GM18519 (cell line): ENCODE data around the gene CTPS1.

Experiments
- ATAC-seq: cut with Tn5 transposase; IDR thresholded peaks from one replicate; pipeline ENCODE4 v1.9.1; 2021; ENCODE audit warnings: mild to moderate bottlenecking, moderate library complexity; ENCODE audit not compliant: unreplicated experiment, low FRiP score

CTPS1 gene

DNA sequence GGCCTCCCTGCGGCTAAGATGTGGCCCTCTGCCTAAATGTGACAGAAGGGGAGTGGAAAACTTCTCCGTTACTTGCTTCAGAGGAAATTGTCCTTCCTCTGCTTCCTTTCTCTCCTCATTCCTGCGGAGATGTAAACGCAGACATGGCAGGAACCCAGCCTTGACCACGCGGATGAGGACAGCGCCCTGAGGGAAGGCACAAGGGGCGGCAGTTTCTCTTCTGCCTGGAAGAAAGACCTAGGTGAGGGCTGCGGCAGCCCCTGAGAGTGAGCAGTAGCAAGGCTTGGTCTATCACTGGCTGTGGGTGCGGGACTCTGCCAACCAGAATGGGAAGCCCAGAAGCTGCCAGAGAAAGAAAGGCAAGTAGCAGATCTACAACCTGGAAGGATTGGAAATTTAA is 14.0 kb upstream of the CTPS1 start:
- no peak for ATAC-seq

- ATAC-seq: no peak
These were observed 13.1 kb upstream of the CTPS1 start for GRCh38 chr1:40966417-40966816.

DNA sequence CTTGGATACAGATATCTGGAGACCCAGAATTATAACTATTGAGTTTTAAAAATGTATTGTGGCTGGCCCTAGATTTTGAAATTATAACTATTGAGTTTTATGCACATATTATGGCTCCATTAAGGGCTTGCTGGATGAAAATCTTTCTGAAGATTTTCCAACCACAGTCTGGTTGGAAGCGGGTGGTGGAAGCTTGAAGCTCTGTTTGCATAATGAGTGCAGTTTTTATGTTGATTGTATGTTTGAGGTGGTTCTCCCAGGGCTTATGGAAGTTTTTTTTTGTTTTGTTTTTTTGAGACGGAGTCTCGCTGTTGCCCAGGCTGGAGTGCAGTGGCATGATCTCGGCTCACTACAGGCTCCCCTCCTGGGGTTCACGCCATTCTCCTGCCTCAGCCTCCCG is 10.1 kb upstream of the CTPS1 start:
- no peak for ATAC-seq

DNA sequence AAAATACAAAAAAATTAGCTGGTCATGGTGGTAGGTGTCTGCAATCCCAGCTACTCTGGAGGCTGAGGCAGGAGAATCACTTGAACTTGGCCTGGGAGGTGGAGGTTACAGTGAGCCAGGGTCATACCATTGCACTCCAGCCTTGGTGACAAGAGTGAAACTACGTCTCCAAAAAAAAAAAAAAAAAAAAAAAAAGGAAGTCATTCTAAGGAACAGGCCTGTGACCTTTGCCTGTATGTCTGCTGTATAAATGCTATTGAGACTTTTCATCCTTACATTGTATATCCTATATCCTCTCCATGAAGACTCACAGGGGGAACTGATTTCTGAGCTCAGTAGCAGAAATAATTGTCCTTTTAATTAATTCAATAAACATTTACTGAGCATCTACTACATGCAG is 7.5 kb upstream of the CTPS1 start:
- ATAC-seq: no peak

GRCh38 chr1:40973912-40974311 is 5.6 kb upstream of the CTPS1 start:
- ATAC-seq: no peak

DNA sequence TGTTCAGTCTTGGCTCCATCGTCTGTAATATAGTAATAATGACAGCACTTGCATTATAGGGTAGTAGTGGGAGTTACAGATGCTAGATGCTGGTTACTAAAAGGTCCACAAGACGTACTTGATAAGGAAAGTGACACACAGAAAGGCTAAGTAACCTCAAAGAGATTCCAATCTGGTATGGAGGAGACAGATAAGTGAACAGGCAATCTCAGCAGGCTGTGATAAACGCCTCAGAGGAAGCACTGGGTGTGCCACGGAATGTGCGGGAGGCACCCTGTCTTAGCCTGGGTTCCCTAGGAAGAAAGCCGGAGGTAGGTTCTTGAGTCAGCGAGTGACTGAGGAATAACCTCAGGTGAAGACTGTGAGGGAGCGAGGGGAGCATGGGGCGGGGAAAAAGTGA is 4.6 kb upstream of the CTPS1 start:
- ATAC-seq: no peak

GRCh38 chr1:40976952-40977690 is 2.4 kb upstream of the CTPS1 start:
- ATAC-seq: no peak

DNA sequence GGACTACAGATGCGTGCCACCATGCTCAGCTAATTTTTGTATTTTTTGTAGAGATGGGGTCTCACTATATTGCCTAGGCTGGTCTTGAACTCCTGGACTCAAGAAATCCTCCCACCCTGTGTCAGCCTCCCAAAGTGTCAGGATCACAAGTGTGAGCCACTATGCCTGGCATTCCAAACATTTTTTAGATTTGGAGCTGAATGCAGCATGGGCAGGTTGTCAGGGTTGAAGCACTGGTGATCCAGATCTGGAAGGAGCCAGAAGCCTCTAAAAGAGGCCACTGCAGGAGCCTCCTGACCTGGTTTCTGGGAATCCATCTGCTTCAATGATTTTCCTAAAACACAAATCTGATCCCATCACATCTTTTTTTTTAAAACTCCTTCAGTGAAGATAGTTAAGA is 1.8 kb upstream of the CTPS1 start:
- ATAC-seq: no peak

DNA sequence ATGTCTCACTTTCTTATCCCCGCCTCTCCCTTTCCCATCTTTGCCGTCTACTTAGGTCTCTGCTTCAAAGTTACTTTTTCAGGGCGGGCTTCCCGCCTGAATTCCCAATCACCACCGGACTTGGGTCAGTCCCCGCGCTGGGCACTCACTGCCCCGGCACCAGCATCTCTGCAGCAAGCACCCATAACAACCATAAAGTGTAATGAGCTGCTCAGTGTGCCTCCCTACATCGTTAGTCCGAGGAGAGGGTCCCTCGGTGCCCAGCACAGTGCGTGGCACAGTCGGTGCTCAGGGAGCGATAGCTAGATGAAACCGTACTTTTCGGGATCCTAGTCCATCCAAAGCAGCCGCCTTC is 633 bp upstream of the CTPS1 start:
- no peak for ATAC-seq

- no peak for ATAC-seq
These were observed 564 bp downstream of the CTPS1 start for GRCh38 chr1:40980068-40980452.

GRCh38 chr1:40980453-40981121 is 1.1 kb downstream of the CTPS1 start:
- no peak for ATAC-seq

DNA sequence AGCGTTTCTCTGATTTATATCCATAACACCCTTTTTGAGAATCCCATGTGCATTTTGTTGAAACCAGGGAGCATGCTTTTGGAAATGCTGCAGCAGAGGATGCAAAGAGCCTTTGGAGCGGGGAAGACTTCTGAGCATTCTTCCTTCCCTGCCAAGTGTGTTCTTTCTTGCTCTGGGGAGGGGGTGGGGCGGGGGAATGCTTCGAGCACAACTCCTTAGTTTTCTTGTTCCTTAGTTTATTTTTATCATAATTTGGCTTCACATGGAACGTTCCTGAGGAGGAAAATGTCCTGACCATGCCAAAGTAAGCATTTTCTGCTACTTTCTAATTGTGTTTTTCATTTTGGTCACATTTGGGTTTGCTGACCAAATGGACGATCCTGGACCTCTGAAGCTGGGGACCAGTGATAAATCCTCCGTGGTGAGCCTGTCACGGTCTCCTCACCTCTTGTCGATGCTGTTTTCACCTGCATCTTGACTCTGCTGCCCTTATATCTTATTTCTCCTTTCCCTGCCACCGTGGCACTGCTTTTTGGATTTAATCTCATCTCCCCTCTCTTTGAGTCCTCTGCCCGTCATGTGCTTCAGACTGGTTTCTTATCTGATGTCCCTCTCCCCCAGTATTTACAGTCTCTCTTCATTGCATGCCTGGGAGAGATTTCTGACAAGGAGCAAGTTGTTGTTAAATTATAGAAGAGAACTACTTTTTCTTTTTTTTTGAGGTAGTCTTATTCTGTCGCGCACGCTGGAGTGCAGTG is 2.4 kb downstream of the CTPS1 start:
- ATAC-seq: no peak

DNA sequence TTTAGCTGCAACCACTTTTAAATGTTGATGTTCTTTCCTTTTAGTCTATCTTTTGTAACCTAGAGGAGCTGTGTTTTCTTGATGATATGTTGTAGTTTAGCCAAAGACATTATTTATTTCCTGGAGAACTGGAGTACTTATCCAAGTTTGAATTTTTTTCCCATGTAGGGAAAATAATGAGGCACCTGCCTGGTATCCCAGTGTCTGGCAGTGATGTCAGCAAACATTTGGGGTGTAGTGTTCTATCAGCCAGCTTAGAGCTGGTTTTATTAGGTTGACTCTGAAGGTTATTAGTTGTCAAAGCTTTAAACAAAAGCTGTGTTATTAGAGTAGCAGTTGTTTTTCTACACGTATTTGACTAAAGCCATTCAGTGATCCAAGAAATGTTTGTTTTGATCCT is 3.2 kb downstream of the CTPS1 start:
- ATAC-seq: no peak

DNA sequence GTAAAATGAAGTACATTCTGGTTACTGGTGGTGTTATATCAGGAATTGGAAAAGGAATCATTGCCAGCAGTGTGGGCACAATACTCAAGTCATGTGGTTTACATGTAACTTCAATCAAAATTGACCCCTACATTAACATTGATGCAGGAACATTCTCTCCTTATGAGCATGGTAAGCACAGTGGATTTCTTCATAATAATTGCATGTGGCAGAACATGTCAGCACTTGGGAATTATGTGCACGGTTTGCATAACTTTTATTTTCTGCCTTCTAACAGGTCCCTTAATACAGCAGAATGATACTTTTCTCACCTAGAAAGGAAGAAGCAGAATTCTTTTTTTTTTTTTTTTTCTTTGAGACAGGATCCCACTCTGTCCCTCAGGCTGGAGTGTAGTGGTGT is 3.8 kb downstream of the CTPS1 start:
- ATAC-seq: no peak

- no peak for ATAC-seq
These were observed 4.6 kb downstream of the CTPS1 start for GRCh38 chr1:40984066-40984465.

DNA sequence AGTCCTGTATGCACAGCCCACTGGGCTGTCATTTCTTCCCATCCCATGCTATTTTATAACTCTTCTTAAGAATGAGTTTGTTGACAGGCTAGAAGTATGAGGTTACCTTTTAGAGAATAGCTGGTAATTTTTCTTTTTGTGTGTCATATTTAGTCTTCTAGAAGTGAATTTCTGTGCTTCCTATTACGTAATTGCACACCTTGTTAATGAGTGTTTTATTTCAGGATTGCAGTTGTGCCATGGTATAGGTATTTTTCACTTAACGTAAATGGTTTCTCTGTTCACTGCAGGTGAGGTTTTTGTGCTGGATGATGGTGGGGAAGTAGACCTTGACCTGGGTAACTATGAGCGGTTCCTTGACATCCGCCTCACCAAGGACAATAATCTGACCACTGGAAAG is 5.0 kb downstream of the CTPS1 start:
- no peak for ATAC-seq

DNA sequence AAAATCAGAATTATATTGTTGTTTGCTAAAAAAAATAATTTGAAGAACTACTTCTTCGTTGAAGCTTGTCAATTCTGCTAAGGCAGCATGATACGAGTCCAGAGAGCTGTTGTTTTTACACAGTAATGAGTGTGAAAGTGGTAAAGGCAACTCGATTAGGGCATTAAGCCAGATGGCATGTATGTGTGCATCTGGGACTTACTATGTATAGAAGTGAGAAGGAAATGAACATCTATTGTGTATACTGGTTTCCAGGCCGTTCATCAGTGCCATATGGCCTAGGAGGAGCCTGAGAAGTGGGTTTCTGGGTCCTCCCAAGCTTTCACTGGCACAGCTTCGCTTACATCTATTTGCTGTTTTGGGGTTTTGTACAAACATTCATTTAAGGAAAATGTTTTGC is 5.7 kb downstream of the CTPS1 start:
- ATAC-seq: no peak

DNA sequence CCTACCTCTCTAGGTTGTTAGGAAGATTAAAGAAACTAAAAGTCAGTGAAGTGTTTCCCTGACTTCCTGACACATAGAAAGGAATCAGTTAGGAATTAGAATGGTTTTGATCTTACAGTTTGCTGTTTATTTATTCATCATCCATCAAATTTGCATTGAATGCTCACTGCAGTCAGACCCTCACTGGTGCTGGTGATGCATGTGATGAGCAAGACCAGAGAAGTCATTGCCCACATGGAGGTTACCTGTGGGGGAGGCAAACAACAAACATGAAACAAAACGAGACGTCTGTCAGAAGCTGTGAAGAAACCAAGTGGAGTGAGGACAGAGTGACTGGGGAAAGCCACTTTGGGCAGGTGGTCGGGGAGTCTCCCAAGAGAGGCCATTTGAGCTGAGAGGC is 6.4 kb downstream of the CTPS1 start:
- ATAC-seq: no peak

DNA sequence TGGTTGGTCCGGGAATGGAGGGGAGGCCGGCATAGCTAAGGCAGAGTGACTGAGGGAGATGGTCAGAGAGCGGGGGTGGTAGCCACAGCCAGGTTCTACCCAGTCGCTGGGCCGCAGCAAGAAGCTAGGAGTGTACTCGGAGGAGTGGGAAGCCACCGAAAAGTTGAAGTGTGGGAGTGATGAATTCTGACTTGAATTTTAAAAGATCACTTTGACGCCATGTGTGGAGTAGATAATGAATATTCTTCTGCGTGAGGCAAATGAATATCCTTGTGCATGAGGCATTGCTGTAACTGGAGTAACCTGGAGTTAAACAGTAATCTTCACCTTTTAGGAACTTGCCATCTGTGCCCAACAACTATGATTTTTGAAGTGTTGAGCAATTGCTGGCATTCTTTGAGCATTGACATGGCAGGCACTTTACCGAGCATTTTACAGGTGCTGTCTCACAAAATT is 6.9 kb downstream of the CTPS1 start:
- no peak for ATAC-seq

DNA sequence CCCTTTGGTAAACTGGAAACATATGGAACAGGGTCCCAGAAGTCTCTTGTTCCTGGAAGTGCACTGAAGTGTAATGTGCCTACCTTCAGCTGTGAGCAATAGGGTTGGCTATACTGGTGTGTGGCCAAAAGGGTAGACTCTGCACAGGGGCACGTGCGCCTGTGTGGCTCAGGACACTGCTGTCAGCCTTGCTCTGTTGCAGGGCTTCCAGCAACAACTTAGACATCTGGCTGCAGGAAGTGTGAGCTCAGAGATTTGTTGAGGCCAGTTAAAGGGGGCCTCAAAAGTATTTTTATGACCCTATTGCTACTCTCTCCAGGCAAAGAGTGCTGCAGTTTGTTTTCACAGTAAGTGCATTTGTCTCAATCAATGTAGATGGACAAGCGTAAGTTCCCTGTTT is 7.5 kb downstream of the CTPS1 start:
- ATAC-seq: no peak

- no peak for ATAC-seq
These were observed 8.2 kb downstream of the CTPS1 start for GRCh38 chr1:40987439-40988276.
